ENCODE results near the gene SPTY2D1.

GRCh38 chr11:18594999-18595749 is 39.0 kb downstream of the SPTY2D1 start:
- TF ChIP-seq SUZ12 (IDR thresholded peaks at IDR 0.05; ENCODE audit: extremely low read depth, insufficient read depth, insufficient read length), result no peak
- no peak for TF ChIP-seq YY1 (IDR thresholded peaks at IDR 0.05; ENCODE audit: insufficient read depth, insufficient read length)

Measured in NT2/D1 (cell line).